BE2C (cell line): ENCODE results near the gene SIAH1.

Experiments used
- DNase-seq: peaks from one replicate; pipeline ENCODE4 v3.0.0-alpha.2; 2020
- H3K27me3 ChIP-seq: fragments of 250-450 bp; sonication (Bioruptor Pico); 2 replicates; pipeline ENCODE4 v1.5.1; 2020; ENCODE audit warnings: mild to moderate bottlenecking
- H3K36me3 ChIP-seq: fragments of 250-450 bp; sonication (Bioruptor Pico); 2 replicates; pipeline ENCODE4 v1.5.1; 2020; ENCODE audit warnings: mild to moderate bottlenecking
- H3K4me1 ChIP-seq: fragments of 250-450 bp; sonication (Bioruptor Pico); 2 replicates; pipeline ENCODE4 v1.5.1; 2020
- H3K4me3 ChIP-seq: 2 replicates; pipeline ENCODE4 v1.5.1; 2011; ENCODE audit warnings: low read depth, low read length
- H3K9me3 ChIP-seq: fragments of 250-450 bp; sonication (Bioruptor Pico); 2 replicates; pipeline ENCODE4 v1.5.1; 2020
- CTCF ChIP-seq: IDR thresholded peaks from 2 replicates; pipeline ENCODE4 v1.5.1; 2012; ENCODE audit warnings: mild to moderate bottlenecking, low read depth, low read length

Gene SIAH1

GRCh38 chr16:48365601-48366164 lies 19.5 kb downstream of the SIAH1 start:
- no peaks in the 10 kb centered on the region for H3K9me3 ChIP-seq
- TF ChIP-seq CTCF, result 0 out of 2 replicates have a peak, but pooled peaks have one; percentile 15
- no peaks in the 10 kb centered on the region for H3K27me3 ChIP-seq
- peaks cover 15% of the 10 kb centered on the region for H3K4me1 ChIP-seq
- H3K4me3 ChIP-seq, result peak overlapping the region; percentile 89
- H3K36me3 ChIP-seq, result peaks cover 4% of the 10 kb centered on the region; the same call in 1 of the 2 replicates
- DNase-seq, result peak; percentile 96

GRCh38 chr16:48365025-48365600 lies 20.1 kb downstream of the SIAH1 start:
- peak overlapping the region; percentile 89 for H3K4me3 ChIP-seq
- no peak for TF ChIP-seq CTCF
- H3K36me3 ChIP-seq, result peaks cover 4% of the 10 kb centered on the region; the same call in 1 of the 2 replicates
- peaks cover 15% of the 10 kb centered on the region for H3K4me1 ChIP-seq
- DNase-seq, result no peak
- no peaks in the 10 kb centered on the region for H3K27me3 ChIP-seq
- H3K9me3 ChIP-seq, result no peaks in the 10 kb centered on the region

GRCh38 chr16:48361540-48362144 lies 23.6 kb downstream of the SIAH1 start:
- no peak for DNase-seq
- Histone ChIP-seq H3K4me1 (peaks cover 5% of the 10 kb centered on the region; the same call in 1 of the 2 replicates), H3K27me3 (no peaks in the 10 kb centered on the region), H3K36me3 (peaks cover 20% of the 10 kb centered on the region), H3K9me3 (no peaks in the 10 kb centered on the region), H3K4me3 (no peak overlapping the region)
- no peak for TF ChIP-seq CTCF

GRCh38 chr16:48361012-48361411 lies 24.2 kb downstream of the SIAH1 start:
- H3K36me3 ChIP-seq, result peaks cover 21% of the 10 kb centered on the region
- no peak for DNase-seq
- TF ChIP-seq CTCF, result no peak
- no peaks in the 10 kb centered on the region for H3K27me3 ChIP-seq
- H3K4me1 ChIP-seq, result peaks cover 5% of the 10 kb centered on the region; the same call in 1 of the 2 replicates
- H3K9me3 ChIP-seq, result no peaks in the 10 kb centered on the region
- no peak overlapping the region for H3K4me3 ChIP-seq

GRCh38 chr16:48359983-48360382 lies 25.2 kb downstream of the SIAH1 start:
- DNase-seq, result no peak
- H3K9me3 ChIP-seq, result no peaks in the 10 kb centered on the region
- peaks cover 24% of the 10 kb centered on the region for H3K36me3 ChIP-seq
- TF ChIP-seq CTCF, result no peak
- peaks cover under 1% of the 10 kb centered on the region; the same call in 1 of the 2 replicates for H3K4me1 ChIP-seq
- H3K27me3 ChIP-seq, result no peaks in the 10 kb centered on the region
- H3K4me3 ChIP-seq, result no peak overlapping the region

- H3K4me1 ChIP-seq, result no peaks in the 10 kb centered on the region
- H3K4me3 ChIP-seq, result no peak overlapping the region
- peaks cover 31% of the 10 kb centered on the region for H3K36me3 ChIP-seq
- H3K9me3 ChIP-seq, result no peaks in the 10 kb centered on the region
- DNase-seq, result no peak
- H3K27me3 ChIP-seq, result no peaks in the 10 kb centered on the region
- no peak for TF ChIP-seq CTCF
Observed at GRCh38 chr16:48358419-48358818, 26.8 kb downstream of the SIAH1 start.
